H1 (cell line): ENCODE results near the gene GZMM. TPM values are rescaled to one million over a fixed set of nuclear protein-coding genes. Genes with fewer than 3 reads are reported as not detected.

Experiments
- POU5F1 ChIP-seq: IDR thresholded peaks from 2 replicates; pipeline ENCODE4 v1.6.1; 2011; ENCODE audit warnings: low read depth, mild to moderate bottlenecking, low read length, moderate library complexity
- SRF ChIP-seq: IDR thresholded peaks from 2 replicates; pipeline ENCODE4 v1.6.1; 2011; ENCODE audit warnings: mild to moderate bottlenecking, low read depth, low read length, moderate library complexity
- TAF1 ChIP-seq: IDR thresholded peaks from 2 replicates; pipeline ENCODE4 v1.6.1; 2011; ENCODE audit warnings: mild to moderate bottlenecking, low read depth, low read length
- polyA plus RNA-seq, 7 experiments: library from polyadenylated mRNA; depleted of rRNA in 3 of 7; stranded (reverse) in 5 of 7; unstranded in 2 of 7; fragments of >200 nt in 5 of 7; fragments of 200-250 nt in 2 of 7; gene quantifications; 1 replicate in 5 of 7; 2 replicates in 1 of 7; 4 replicates in 1 of 7; pipeline versions ENCODE4 v1.2.1 to v1.2.3, GENCODE V29; 2011 to 2013; ENCODE audit warnings: missing spikeins in 2 of 7, mixed read lengths in 2 of 7
- total RNA-seq: library from RNA; stranded (reverse); fragmentation: NEBNext Ultra II Directional; extraction: Animal tissue kit (Norgen Biotek cat#: 25700); gene quantifications from 2 replicates; pipeline ENCODE4 v1.2.1, GENCODE V29; 2021

Gene GZMM
- total and polyA plus RNA-seq, 2 of the 8 experiments (the other 6 are each of a cell fraction or from before 2014, with no cell fraction given): 0.09 to 0.32 TPM

GRCh38 chr19:495081-495401 is 48.8 kb upstream of the GZMM start (continued):
- TF ChIP-seq TAF1: no peak
- TF ChIP-seq POU5F1: no peak
- TF ChIP-seq SRF: no peak
